SU-DHL-6 (cell line): Measurements from ENCODE around the gene GALE.

Experiments used
- CTCF ChIP-seq: fragments of 200-600 bp; sonication (generic); IDR thresholded peaks from one replicate; pipeline ENCODE4 v1.5.1; 2017; ENCODE audit warnings: antibody characterized with exemption, mild to moderate bottlenecking, low read length, moderate library complexity; ENCODE audit not compliant: insufficient read depth, poor library complexity, severe bottlenecking
- EZH2phosphoT487 ChIP-seq: fragments of 200-600 bp; sonication (generic), shearing (Covaris generic); conservative IDR thresholded peaks from 2 replicates; pipeline ENCODE4 v1.6.1; 2018; ENCODE audit warnings: mild to moderate bottlenecking, antibody characterized with exemption, low read length, moderate library complexity, mixed read lengths

GRCh38 chr1:23827717-23828116, 27.2 kb upstream of the GALE start:
- no peak for TF ChIP-seq CTCF
- no peak for TF ChIP-seq EZH2phosphoT487
